ENCODE results near the gene PLCG1.

PLCG1 gene

GRCh38 chr20:41169162-41169690 is 31.9 kb downstream of the PLCG1 start:
- TF ChIP-seq, protein P1, sequence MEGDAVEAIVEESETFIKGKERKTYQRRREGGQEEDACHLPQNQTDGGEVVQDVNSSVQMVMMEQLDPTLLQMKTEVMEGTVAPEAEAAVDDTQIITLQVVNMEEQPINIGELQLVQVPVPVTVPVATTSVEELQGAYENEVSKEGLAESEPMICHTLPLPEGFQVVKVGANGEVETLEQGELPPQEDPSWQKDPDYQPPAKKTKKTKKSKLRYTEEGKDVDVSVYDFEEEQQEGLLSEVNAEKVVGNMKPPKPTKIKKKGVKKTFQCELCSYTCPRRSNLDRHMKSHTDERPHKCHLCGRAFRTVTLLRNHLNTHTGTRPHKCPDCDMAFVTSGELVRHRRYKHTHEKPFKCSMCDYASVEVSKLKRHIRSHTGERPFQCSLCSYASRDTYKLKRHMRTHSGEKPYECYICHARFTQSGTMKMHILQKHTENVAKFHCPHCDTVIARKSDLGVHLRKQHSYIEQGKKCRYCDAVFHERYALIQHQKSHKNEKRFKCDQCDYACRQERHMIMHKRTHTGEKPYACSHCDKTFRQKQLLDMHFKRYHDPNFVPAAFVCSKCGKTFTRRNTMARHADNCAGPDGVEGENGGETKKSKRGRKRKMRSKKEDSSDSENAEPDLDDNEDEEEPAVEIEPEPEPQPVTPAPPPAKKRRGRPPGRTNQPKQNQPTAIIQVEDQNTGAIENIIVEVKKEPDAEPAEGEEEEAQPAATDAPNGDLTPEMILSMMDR (IDR thresholded peaks at IDR 0.05; ENCODE audit: borderline replicate concordance, control extremely low read depth, extremely low read depth, insufficient read depth, missing control alignments): no peak
- in situ Hi-C loops (cut with MboI; ENCODE audit: low sequenced_read_pairs, unreplicated experiment): no loop called here
- no peak for DNase-seq (ENCODE audit: low spot score)

DNA sequence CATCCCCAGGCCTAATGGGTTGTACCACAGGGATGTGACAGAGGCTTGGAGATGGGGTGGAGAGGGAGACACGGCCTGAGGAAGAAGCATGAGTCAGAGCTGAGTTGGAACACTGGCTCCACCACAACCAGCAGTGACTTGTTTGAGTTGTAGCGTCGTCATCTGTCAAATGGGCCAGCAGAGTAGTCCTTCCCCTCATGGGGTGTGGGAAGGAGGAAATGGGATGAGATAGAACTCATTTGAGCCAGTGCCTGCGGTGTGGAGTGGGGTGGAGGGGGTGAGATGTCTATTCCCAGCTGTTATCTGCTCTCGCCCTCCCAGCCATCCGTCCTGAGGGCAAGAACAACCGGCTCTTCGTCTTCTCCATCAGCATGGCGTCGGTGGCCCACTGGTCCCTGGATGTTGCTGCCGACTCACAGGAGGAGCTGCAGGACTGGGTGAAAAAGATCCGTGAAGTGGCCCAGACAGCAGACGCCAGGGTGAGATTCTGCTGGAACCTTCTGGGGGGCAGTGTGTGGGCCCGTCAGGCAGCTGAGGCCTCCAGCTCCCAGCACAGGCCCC is 32.5 kb downstream of the PLCG1 start:
- DNase-seq (ENCODE audit: low spot score): no peak
- TF ChIP-seq, protein P1 (IDR thresholded peaks at IDR 0.05; ENCODE audit: borderline replicate concordance, control extremely low read depth, extremely low read depth, insufficient read depth, missing control alignments): no peak
- in situ Hi-C loops (cut with MboI; ENCODE audit: low sequenced_read_pairs, unreplicated experiment): loop anchor here (5.0 kb wide), 1 partner anchor 167 kb away; no protein-coding TSS in a partner anchor

DNA sequence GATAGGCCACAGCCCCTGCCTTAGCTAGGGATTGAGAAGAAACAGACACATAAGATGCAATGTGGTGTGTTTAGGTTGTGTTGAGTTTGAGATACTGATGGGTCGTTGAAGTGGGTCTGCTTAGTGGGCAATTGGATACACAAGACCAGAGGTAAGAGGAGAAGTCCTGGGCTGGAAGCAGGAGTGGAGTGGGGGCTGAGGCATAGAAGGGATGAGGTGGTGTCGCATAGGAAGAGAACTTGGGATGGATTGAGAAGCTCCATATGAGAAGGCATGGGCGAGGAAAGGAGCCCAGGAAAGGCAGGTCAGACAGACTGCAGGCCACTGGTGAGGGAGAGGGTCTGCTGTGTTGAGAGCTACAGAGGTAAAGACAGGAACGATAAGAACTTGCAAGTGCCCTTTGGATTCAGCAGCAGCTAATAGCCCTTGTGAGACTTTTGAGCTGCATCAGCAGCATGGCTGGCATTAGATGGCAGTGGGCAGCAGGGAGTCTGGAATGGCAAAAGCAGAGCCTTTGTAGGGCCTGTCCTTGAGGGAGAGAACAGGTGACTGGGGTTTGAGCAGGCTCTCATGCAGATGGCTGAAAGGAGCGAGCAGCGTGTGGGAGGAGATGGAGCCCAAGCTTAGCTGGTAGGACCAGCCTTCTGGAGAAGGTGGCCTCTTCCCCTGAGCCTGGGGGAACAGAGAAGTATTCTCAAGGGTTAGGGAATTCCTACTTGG is 33.2 kb downstream of the PLCG1 start:
- no peak for DNase-seq (ENCODE audit: low spot score)
- in situ Hi-C loops (cut with MboI; ENCODE audit: low sequenced_read_pairs, unreplicated experiment): loop anchor here (5.0 kb wide), 1 partner anchor 167 kb away; no protein-coding TSS in a partner anchor
- TF ChIP-seq, protein P1 (IDR thresholded peaks at IDR 0.05; ENCODE audit: borderline replicate concordance, control extremely low read depth, extremely low read depth, insufficient read depth, missing control alignments): no peak

DNA sequence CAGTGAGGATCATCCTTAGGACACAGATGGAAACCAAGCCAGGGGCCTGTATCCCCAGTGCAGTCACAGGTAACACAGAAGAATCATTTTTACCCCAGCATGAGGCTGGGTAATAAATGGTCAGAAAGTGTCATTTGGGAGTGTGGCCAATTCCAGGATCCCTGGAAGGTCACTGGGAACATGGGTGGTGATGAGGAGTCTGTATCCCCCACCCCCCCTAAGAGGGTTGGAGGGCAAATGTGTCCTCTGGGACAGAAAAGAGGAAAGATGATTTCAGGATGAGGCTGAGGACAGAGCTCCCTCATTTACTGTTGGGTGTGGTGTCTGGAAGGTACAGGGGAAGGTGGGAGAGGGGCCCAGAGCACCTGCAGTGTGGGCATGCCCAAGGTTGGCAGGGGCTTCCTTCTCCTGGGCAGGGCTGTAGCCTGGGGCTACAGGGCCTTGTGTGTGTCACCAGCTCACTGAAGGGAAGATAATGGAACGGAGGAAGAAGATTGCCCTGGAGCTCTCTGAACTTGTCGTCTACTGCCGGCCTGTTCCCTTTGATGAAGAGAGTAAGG is 34.5 kb downstream of the PLCG1 start:
- no peak for DNase-seq (ENCODE audit: low spot score)
- TF ChIP-seq, protein P1 (IDR thresholded peaks at IDR 0.05; ENCODE audit: borderline replicate concordance, control extremely low read depth, extremely low read depth, insufficient read depth, missing control alignments): no peak
- in situ Hi-C loops (cut with MboI; ENCODE audit: low sequenced_read_pairs, unreplicated experiment): loop anchor here (5.0 kb wide), 1 partner anchor 165 kb away; no protein-coding TSS in a partner anchor

DNA sequence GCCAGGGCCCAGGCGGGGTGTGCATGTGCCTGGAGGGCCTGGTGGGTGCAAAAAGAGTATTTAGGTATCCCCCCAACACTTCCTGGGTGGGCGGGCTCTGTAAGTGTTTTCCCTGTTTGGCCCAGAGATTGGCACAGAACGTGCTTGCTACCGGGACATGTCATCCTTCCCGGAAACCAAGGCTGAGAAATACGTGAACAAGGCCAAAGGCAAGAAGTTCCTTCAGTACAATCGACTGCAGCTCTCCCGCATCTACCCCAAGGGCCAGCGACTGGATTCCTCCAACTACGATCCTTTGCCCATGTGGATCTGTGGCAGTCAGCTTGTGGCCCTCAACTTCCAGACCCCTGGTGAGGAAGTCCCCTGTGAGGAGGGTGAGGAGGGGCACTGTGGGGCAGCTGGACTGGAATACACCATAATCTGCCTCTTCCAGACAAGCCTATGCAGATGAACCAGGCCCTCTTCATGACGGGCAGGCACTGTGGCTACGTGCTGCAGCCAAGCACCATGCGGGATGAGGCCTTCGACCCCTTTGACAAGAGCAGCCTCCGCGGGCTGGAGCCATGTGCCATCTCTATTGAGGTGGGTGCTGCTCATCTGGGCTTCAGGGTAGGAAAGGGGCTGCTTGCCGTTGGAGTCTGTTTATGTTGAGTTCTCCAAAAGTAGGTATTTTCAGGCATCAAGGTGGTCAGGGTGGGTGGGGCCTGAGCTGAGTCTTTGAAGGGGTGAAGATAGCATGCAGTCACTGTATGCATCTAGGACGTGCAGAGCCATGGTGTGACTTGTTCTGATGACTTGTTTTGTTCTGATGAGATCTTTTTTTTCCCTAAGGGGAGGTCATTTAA is 35.2 kb downstream of the PLCG1 start:
- in situ Hi-C loops (cut with MboI; ENCODE audit: low sequenced_read_pairs, unreplicated experiment): loop anchor here (5.0 kb wide), 1 partner anchor 165 kb away; no protein-coding TSS in a partner anchor
- DNase-seq (ENCODE audit: low spot score): no peak
- TF ChIP-seq, protein P1 (IDR thresholded peaks at IDR 0.05; ENCODE audit: borderline replicate concordance, control extremely low read depth, extremely low read depth, insufficient read depth, missing control alignments): no peak
